GM18909 (cell line): ENCODE results near the gene LRTM2.

ENCODE experiments used
- ATAC-seq: cut with Tn5 transposase; IDR thresholded peaks from one replicate; pipeline ENCODE4 v1.9.1; 2021; ENCODE audit warnings: mild to moderate bottlenecking; ENCODE audit not compliant: unreplicated experiment, poor library complexity

Gene LRTM2

DNA sequence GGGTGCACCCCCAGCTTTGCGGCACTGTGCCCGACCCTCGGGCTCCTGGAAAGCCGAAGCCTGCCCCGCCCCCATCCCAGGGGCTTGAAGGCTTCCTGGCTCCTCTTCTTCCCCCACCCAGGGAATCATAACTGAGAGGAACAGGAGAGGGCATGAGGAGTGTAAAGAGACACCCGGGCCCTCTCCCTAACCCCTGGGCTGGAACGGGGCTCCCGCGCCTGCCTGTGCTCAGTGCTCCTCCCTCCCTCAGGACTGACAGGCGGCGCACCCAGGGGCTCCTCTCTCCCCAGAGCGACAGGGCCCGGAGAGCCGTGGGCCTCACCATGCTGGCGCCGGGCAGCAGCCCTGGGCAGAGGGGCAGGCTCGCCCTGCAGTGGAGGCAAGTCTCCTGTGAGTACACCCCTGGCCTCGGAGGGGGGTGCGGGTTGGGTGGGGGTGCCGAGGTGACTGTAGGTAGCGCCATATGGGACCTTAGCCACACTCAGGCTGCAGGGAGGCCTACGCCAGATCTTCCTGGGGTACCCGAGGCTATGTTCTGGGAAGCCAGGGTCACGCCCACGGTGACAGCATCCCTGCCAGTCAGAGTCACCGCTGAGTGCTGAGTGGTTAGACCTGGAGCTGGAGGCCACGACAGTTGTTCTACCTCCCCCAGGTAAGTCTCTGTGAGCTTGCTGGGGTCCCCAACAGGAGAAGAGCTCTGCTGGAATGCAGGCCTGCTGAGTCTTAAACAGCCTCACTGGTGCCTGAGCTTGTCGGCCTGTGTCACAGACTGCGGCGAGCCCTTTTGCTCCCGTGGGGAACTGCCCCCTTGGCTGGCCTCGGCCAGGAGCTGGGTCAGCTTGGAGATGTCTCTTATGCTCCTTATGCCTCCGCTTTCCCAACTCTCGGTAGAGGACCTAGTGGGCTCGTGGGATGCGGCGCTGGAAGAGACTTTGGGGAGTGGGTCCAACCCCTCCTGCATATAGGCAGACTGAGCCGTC, 7.8 kb downstream of the LRTM2 start:
- no peak for ATAC-seq

DNA sequence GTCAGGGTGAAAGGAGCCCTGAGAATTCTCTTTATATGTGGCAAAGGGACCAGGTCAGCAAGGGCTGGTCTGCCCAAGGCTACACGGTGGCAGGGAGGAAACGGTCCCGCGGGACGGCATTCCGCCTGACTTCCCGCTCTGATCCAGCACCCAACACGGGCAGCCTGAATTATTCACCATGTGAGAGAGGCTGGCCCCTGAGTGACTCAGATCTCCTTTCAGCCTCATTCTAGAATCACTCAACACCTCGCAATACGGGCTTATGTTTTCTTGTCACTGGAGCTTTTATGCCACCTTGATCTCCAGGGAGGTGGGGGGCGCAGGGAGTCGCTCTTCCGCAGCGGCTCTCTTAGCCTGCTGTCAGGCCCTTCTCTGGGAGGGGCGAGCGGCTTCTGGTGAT, 8.5 kb downstream of the LRTM2 start:
- ATAC-seq, result no peak

DNA sequence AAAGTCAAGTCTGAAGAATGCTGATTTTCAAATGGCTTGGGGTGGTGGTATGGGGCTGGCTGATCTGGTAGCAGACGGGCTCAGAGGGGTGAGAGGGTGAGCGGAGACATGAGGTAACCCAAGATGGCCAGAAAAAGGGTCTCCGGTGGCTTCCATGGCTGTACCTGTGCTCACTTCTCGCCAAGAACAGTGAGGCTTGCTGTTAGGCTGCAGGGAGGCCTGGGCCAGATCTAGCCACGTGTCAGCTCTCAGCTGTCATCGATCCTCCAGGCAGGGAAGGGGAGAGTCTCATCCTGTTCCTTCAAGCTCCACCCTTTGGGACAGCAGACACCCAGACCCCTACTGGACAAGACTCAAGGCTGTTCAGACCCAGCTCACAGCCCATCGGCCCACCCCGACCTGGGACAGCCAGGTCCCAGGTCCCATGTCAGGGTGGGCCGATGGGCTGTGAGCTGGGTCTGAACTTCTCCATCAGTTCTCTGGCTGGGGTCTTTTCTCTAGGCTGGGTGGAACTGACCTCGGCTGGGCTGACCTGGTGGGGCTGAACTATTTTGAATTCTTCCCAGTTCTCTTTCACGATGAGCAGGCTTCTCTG, 9.0 kb downstream of the LRTM2 start:
- ATAC-seq, result no peak

DNA sequence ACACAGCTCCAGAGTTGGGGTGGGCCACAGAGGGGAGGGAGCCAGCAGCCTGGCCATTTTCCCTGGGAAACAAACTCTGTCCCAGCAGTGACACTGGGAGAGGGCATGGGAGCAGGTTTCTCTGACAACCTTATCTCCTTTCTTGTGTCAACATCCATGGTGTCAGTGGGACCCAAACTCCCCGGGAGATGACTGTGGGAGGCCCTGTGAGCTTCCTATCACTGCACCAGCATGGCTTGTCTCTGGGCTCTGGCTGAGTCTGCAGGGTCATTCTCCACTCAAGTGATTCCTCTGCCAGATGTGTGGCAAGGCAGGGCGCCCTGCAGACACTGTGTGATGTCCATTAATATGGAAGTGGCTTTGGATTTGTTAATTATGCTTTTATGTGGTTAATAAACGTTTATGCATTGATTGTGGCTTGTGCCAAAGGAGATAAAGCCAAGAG, 10.1 kb downstream of the LRTM2 start:
- ATAC-seq, result no peak

DNA sequence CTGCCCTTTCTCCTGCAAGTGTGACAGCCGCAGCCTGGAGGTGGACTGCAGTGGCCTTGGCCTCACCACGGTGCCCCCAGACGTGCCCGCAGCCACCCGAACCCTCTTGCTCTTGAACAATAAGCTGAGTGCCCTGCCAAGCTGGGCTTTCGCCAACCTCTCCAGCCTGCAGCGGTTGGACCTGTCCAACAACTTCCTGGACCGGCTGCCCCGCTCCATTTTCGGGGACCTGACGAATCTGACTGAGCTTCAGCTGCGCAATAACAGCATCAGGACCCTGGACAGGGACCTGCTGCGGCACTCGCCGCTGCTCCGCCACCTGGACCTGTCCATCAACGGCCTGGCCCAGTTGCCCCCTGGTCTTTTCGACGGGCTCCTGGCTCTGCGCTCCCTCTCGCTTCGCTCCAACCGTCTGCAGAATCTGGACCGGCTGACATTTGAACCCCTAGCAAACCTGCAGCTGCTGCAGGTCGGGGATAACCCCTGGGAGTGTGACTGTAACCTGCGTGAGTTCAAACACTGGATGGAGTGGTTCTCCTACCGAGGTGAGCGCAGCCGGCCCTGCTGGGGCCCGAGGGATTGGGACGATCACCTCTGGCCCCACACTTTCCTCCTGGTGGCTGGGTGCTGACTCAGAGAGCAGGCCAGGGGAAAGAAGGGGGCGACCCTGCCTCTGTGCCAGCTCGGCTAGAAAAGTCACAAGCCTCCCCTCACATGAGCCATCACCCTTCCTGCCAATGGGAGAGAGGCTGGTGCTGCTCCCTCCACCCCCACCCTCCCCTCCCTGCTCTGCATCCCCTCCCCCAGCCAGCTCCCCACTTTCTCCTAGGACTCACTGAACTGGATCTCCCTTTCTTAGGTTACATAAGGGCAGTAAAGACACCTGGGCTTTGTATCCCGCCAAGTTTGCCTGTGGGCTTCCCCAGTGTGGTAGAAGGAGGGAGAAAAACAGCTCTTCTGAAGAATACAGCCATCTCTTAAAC, 10.9 kb downstream of the LRTM2 start:
- ATAC-seq, result no peak

DNA sequence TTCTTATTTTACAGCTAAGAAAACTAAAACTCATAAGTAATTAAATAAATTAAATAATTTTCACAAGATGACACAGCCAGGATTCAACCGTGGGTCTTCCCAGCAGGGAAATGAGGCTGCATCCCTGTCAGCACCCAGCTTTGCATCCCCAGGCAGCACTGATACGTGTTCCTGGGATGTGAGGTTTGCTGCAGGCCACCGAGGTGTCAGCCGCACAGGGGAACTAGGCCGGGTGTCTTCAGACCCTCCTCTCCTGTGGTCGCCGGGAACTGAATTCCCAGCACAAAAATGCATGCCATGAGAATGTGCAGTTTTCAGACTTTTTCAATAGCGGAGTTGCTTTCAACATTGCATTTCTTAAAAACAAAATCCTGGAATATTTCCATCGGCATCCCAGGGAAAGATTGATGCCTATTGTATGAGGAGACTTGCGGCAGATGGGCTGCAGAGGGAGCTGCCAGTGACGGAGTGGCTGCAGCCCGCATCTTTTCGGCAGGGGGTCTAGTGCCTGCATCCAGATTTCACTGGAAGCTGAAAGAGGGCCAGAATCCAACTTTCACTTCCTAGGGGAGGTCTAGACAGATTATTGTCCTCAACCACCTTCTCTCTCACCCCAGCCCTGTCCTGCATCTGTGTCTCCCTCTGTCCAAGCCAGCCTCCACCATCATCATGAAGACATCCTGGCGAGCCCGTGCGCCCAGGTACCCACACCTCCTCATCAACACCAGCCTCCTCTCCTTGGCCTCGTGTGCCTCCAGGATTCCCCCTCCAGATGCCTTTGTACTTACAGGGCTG, 12.6 kb downstream of the LRTM2 start:
- ATAC-seq, result no peak

DNA sequence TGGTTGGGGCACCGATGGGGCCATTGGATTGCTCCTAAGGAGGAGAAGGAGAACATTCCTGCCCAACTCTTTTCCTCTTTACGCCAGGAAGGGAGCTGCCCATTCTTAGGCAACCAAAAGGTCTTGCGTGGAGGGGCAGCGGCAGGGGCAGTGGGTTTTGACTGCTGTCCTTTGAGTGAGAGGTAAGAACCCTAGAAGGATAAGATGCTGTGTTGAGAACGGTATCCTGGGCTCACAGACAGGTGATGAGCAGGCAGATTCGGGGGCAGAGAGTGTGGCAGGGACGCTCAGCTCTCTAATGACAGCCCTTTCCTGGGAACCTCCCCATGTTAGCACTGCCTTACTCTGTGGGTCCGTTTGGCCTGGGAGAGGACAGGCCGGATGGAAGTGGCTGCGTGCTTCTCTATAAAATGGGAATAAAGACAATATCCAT, 13.2 kb downstream of the LRTM2 start:
- ATAC-seq, result no peak

DNA sequence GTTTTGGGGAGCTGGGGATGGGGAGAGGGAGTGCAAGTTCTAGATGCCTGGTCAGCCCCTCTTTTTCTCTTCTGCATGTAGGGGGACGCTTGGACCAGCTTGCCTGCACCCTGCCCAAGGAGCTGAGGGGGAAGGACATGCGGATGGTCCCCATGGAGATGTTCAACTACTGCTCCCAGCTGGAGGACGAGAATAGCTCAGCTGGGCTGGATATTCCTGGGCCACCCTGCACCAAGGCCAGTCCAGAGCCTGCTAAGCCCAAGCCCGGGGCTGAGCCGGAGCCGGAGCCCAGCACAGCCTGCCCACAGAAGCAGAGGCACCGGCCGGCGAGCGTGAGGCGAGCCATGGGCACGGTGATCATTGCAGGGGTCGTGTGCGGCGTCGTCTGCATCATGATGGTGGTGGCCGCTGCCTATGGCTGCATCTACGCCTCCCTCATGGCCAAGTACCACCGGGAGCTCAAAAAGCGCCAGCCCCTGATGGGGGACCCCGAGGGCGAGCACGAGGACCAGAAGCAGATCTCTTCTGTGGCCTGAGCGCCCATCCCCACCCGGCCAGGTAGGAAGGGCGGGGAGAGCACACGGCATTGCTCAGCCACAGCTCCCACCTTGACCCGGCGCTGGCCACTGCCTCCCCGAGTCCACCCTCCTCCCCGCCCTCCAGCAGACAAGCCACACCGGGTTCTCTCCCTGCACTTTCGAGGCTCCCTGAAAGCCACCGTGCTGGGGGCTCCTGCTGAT, 14.0 kb downstream of the LRTM2 start:
- no peak for ATAC-seq

DNA sequence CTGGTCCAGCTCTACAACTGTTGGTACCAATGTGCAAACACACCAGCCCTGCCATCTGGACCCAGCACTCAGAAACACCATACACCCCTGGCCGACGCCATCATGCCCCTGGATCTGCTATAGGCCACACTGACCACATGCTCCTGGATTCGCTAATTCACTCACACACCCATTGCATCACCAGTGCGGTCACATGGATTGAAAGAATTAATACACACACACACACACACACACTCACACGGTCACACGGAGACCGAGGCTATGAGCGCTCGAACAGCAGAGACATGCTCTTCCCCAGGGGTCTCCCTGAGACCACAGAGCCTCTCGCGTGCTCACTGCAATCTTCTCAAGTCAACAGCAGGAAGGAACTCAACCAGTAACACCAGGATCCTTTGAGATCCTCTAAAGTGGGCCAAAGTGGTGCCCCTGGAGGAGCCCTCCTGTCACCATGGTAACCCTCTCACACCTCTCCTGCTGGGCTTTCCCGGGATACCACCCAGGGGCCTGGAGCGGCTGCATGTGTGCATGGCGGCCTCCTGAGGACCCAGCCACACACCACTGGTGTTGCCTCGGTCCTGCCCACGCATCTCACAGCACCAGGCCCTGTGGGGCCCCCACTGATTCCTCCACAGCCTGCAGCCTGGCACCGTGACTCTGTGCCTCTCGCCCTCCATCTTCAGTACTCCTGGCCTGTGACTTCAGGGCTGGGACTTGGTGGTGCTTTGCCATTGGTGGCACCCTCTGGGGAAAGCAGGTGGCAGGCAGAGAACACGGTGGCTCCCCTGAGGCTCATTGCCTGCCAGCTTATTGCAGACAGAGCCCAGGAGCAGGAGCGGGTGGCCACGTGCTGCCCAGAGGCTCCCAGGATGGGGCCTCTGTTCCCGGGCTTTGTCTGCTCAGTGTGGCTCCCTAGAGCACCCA, 15.1 kb downstream of the LRTM2 start:
- ATAC-seq, result no peak

DNA sequence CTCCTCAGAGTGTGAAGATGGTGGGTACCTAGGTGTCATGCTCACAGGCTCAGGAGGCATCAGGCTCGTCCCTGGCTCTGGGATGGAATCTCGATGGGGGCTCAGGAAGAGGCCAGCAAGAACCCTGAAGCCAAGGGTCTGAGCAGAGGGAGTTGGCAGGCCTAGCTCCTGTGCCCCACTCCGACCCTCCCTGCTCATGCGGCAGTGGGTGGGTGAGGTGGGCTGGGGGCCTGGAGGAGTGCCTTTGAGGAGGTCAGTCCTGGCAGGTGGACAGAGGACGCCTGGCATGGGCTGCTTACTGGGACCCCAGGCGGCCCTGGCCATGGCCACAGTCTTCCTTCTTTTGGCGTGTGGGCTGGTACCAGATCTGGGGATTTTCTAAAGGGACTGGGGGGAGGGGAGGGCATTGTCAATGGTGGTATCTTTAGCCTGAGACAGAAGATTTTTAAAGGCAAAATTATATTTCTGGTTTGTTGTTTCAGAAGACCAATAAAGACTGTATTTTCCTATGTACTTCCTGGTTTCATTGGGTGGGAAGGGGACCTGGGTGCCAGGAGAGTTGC, 16.0 kb downstream of the LRTM2 start:
- no peak for ATAC-seq

DNA sequence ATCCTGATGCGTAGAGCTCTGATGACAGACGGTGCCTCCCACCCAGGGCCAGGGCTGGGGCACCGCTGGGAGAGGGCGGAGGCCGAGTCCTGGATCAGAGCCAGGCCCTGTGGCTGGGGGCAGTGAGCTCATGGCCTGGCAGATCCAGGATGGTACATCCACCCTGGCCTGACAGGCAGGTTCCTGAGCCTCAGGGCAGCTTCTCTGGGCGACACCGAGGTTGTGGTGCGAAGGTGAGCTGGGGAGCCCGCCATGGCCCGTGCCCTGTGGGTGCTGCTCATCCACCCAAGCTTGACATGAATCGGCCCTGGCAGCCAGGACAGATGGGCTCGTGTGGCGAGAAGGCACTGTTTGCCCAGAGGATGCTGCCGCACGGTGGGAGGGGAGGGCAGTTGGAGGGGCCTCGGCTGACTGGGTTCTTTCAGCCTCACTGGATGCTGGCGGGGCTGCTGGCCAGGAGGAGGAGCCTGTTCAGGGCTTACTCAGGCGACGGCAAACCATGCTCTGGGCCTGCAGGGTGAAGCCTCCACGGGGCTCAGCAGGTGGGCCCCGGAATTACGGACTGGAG, 16.6 kb downstream of the LRTM2 start:
- ATAC-seq, result no peak

DNA sequence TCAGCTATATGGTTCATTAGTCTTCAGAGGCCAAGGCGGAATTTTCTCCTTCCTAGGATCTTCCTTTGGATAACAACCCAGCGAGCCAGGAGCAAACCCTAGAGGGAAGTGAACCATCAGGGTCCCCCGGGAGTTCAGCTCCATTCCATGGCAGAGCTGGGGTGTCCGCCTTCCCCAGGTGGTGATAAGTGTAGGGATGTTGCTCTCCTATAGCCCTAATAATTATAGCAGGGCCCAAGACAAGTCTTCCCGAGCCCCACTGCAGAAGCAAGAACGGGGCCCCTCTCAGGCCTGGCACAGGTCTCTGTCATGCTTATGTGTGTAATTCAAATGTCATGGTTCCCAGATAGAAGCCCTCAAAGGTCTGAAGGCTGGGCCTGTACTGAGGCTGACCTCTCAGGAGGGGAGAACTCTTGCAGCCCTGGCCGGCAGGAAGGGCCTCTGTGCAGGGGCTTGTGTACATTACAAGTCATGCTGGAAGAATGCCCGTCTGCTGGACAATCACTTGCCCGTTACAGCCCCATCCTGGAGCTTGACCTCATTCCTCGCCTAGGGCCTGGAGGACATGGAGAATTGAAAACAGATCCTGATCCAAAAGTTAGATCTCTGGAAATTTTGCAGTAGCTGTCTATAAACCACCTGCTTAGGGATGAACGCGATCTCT, 17.3 kb downstream of the LRTM2 start:
- no peak for ATAC-seq

DNA sequence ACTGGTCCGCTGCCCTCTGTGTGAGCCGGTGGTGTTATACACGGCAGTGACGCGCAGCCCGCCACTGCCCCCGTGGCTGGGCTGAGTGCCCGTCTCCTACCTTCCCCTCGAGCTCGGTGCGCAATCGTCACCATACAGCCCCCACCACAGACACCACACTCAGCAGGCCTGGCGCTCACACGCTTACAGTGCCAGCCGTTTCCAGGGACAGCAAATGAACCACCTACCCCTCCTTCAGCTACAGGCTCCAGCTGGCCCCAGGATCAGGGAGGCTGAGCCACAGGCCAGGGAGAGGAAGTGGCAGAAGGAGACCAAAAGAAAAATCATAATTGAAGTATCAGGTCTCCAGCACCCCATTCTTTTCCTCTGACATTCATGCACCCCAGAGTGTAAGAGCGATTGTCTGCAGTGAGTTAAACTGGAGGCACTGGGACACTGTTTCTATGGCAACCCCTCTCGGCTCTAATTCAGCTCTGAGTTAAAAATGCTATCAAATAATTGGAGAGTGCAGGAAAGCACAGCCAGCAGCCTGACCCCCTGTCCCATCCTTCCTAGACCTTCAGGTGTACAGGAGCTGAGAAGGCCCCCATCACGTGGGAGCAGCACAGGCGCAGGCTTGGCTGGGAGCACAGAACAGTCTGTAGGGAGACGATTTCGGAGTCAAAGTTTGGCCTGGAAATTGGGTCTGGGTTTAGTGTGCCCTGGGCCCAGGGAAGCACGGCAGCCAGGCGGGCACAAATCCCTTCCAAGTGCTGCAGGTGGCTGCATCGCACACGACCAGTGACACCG, 18.0 kb downstream of the LRTM2 start:
- ATAC-seq, result no peak

DNA sequence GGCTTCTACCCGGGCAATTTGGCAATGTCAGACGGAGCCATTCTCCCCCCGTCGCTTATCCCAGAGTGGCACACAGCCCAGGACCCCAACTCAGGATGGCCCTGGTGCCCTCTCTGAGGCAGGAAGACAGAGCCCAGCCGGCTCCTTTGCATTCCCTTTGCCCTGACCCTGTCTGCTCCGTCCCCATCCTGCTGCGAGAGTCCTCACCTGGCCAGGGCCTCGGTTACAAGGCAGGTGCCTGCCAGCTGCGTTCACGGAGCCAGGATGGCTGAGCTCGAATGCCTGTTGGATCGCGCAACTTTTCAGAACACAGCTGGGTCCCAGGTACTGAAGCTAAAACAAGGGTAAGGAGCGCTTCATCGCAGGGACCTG, 18.6 kb downstream of the LRTM2 start:
- no peak for ATAC-seq

DNA sequence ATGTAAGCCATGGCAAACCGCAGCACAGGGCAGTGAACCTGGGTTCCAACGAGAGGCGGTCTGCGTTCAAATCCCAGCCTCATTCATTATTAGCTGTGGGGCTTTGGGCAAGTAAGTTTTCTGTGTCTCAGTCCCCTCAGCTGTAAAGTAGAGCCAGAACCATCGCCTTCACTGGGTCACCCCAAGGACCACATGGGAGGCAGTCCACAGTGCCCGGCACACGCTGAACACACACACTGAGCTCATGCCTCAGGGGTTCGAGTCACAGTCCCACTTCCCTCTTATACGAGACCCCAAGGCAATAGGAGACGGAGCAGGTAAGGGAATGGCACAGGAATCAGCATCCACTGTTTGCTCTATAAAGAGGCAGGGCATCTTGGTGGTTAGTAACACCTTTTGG, 19.1 kb downstream of the LRTM2 start:
- no peak for ATAC-seq
